ENCODE measurements around the gene VSIG10L2.

GRCh38 chr11:125980436-125980835 lies 34.6 kb downstream of the VSIG10L2 start:
- TF ChIP-seq CTCF (IDR thresholded peaks at IDR 0.05), result no peak
- no peak for TF ChIP-seq POLR2A (IDR thresholded peaks at IDR 0.05)
